Activated CD4-positive, alpha-beta T cell treated with anti-CD3 and anti-CD28 coated beads, Interleukin-2, Interleukin-6, amounts not matched to agents 100 ng/mL and 50 ng/mL, durations not matched to agents 16 hours and 8 hours (primary cell): ENCODE results near the gene SOX8.
A peak's percentile ranks its signal among the peaks of the same experiment; 100 is the strongest.

Experiments
- DNase-seq: peaks from one replicate; pipeline ENCODE4 v3.0.0-alpha.2; 2020

The SOX8 gene

GRCh38 chr16:989354-989814, 7.8 kb downstream of the SOX8 start:
- DNase-seq = no peak

- DNase-seq = no peak
These were observed 9.1 kb downstream of the SOX8 start for GRCh38 chr16:990516-991291.

GRCh38 chr16:991345-991744, 9.8 kb downstream of the SOX8 start:
- no peak for DNase-seq

- DNase-seq = no peak
These were observed 10.2 kb downstream of the SOX8 start for GRCh38 chr16:991773-992172.

GRCh38 chr16:993731-994130, 12.2 kb downstream of the SOX8 start:
- DNase-seq = no peak

GRCh38 chr16:995087-995486, 13.5 kb downstream of the SOX8 start:
- no peak for DNase-seq

- DNase-seq = no peak
These were observed 14.2 kb downstream of the SOX8 start for GRCh38 chr16:995783-996182.

- DNase-seq = no peak
These were observed 15.1 kb downstream of the SOX8 start for GRCh38 chr16:996681-997080.

- peak; percentile 28 for DNase-seq
These were observed 16.0 kb downstream of the SOX8 start for GRCh38 chr16:997440-998051.

GRCh38 chr16:998211-998610, 16.6 kb downstream of the SOX8 start:
- no peak for DNase-seq

- no peak for DNase-seq
These were observed 17.0 kb downstream of the SOX8 start for GRCh38 chr16:998615-999014.

- no peak for DNase-seq
These were observed 18.1 kb downstream of the SOX8 start for GRCh38 chr16:999677-1000076.

- DNase-seq = no peak
These were observed 19.0 kb downstream of the SOX8 start for GRCh38 chr16:1000608-1001007.

- DNase-seq = no peak
These were observed 19.5 kb downstream of the SOX8 start for GRCh38 chr16:1001096-1001495.

- DNase-seq = peak; percentile 69
These were observed 21.0 kb downstream of the SOX8 start for GRCh38 chr16:1002399-1003166.

- peak; percentile 72 for DNase-seq
These were observed 22.1 kb downstream of the SOX8 start for GRCh38 chr16:1003391-1004347.

GRCh38 chr16:1005286-1005685, 23.7 kb downstream of the SOX8 start:
- DNase-seq = no peak

- DNase-seq = no peak
These were observed 25.2 kb downstream of the SOX8 start for GRCh38 chr16:1006781-1007180.

- no peak for DNase-seq
These were observed 25.8 kb downstream of the SOX8 start for GRCh38 chr16:1007284-1007850.

- no peak for DNase-seq
These were observed 26.5 kb downstream of the SOX8 start for GRCh38 chr16:1008085-1008484.

GRCh38 chr16:1009358-1010150, 28.0 kb downstream of the SOX8 start:
- no peak for DNase-seq
